ENCODE data around the gene ESRRA. TPM values are rescaled to one million over a fixed set of nuclear protein-coding genes. Genes with fewer than 3 reads are reported as not detected.

ESRRA gene
- total and polyA plus RNA-seq, 5 donors = 132 to 199 (median 147) TPM

GRCh38 chr11:64358536-64358906 lies 53.2 kb downstream of the ESRRA start:
- intact Hi-C loops (cut with DNase I) = no loop called here
- peak in 1 of 3 donors; percentile 63 for DNase-seq
- H3K27me3 ChIP-seq (ENCODE audit: control insufficient read depth, insufficient read depth) = no peaks in the 10 kb centered on the region
- 17% methylated on average over 7 of the region's 7 CpGs for WGBS
- peaks cover 10% of the 10 kb centered on the region for H3K4me1 ChIP-seq (ENCODE audit: control insufficient read depth, insufficient read depth, low read length)
- H3K27ac ChIP-seq (ENCODE audit: low read length) = peak overlapping the region; percentile 56
- peak; percentile 1 to 3 for ATAC-seq
- no peaks in the 10 kb centered on the region for H3K9me3 ChIP-seq (ENCODE audit: control insufficient read depth, low read length)
- H3K4me3 ChIP-seq (ENCODE audit: low read length) = peak overlapping the region; percentile 58

GRCh38 chr11:64358907-64359711 lies 53.8 kb downstream of the ESRRA start, which contains the start of gene RPS6KA4:
Gene RPS6KA4, plus strand, starts transcription at chr11:64359162. Its CDS starts 74 bp downstream, at chr11:64359236.
- peak; percentile 68 to 89 (median 87) for DNase-seq
- Histone ChIP-seq H3K9me3 (ENCODE audit: control insufficient read depth, low read length) (no peaks in the 10 kb centered on the region), H3K4me1 (ENCODE audit: control insufficient read depth, insufficient read depth, low read length) (peaks cover 10% of the 10 kb centered on the region), H3K4me3 (ENCODE audit: low read length) (peak within 1 kb of the TSS; percentile 58), H3K27ac (ENCODE audit: low read length) (peak within 1 kb of the TSS; percentile 67), H3K27me3 (ENCODE audit: control insufficient read depth, insufficient read depth) (no peaks in the 10 kb centered on the region)
- intact Hi-C loops (cut with DNase I) = no loop called here
- under 1% methylated on average over 70 of the region's 70 CpGs for WGBS
- ATAC-seq = peak; percentile 83 to 84

DNA sequence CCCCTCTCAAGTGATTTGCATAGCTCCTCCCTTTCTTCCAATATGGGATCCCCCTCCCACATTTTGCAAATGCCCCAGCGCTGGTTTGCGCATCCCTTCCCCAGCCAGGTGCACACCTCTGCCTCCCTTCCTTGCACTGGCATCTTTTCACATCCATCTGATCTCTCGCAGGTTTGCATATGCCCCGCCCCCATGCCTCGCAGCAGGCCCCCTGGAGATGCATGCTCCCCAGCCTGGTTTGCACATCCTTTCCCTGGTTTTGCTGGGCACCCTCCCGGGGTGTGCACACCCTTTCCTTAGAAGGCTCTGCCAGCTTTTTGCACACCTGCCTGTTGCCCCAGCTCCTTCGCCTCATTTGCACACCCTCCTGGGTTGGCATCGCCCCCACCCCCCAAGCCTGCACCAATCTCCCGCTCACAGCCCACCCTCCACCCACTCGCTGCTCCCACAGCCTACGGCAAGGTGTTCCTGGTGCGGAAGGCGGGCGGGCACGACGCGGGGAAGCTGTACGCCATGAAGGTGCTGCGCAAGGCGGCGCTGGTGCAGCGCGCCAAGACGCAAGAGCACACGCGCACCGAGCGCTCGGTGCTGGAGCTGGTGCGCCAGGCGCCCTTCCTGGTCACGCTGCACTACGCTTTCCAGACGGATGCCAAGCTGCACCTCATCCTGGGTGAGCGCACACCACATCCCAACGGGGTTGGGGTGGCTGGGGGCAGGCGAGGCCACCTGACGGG lies 54.6 kb downstream of the ESRRA start:
- 67% methylated on average over 38 of the region's 38 CpGs for WGBS
- Histone ChIP-seq H3K27me3 (ENCODE audit: control insufficient read depth, insufficient read depth) (no peaks in the 10 kb centered on the region), H3K27ac (ENCODE audit: low read length) (no peak overlapping the region), H3K9me3 (ENCODE audit: control insufficient read depth, low read length) (no peaks in the 10 kb centered on the region), H3K4me1 (ENCODE audit: control insufficient read depth, insufficient read depth, low read length) (peaks cover 10% of the 10 kb centered on the region), H3K4me3 (ENCODE audit: low read length) (peak overlapping the region; percentile 58)
- ATAC-seq (no peak), DNase-seq (peak in 2 of 3 donors; percentile 66 to 70)
- intact Hi-C loops (cut with DNase I) = no loop called here

DNA sequence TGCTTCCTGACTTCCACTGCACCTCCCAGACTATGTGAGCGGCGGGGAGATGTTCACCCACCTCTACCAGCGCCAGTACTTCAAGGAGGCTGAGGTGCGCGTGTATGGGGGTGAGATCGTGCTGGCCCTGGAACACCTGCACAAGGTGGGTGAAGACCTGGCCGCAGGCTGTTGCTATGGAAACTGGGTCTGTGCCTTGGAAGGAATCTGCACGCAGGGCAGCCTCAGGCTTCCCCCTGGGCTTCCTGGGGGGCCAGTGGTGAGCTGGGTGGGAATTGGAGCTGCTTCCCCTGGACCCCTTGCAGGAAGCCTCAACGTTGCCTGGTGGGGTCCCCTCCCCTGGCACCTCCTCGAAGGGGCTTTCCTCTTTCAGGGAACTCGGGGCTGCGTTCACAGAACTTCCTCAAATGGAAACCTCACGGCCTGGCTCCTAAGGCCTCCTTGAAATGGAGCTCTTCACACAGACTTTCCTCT lies 55.2 kb downstream of the ESRRA start:
- 72% methylated on average over 13 of the region's 13 CpGs for WGBS
- Histone ChIP-seq H3K9me3 (ENCODE audit: control insufficient read depth, low read length) (no peaks in the 10 kb centered on the region), H3K4me3 (ENCODE audit: low read length) (no peak overlapping the region), H3K4me1 (ENCODE audit: control insufficient read depth, insufficient read depth, low read length) (peaks cover 7% of the 10 kb centered on the region), H3K27me3 (ENCODE audit: control insufficient read depth, insufficient read depth) (no peaks in the 10 kb centered on the region), H3K27ac (ENCODE audit: low read length) (no peak overlapping the region)
- ATAC-seq (no peak), DNase-seq (peak in 2 of 3 donors; percentile 44 to 51)
- intact Hi-C loops (cut with DNase I) = no loop called here

DNA sequence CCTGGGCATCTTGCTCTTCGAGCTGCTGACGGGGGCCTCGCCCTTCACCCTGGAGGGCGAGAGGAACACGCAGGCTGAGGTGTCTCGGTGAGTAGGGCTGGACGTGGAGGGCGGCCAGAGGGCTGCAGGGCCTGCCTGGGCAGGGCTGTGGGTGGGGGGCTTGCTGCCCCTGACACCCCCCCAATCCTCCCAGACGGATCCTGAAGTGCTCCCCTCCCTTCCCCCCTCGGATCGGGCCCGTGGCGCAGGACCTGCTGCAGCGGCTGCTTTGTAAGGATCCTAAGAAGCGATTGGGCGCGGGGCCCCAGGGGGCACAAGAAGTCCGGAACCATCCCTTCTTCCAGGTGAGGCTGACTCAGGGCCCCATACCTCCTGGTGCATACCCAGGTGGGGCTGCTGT lies 56.3 kb downstream of the ESRRA start:
- intact Hi-C loops (cut with DNase I) = no loop called here
- peaks cover 7% of the 10 kb centered on the region for H3K4me1 ChIP-seq (ENCODE audit: control insufficient read depth, insufficient read depth, low read length)
- H3K27me3 ChIP-seq (ENCODE audit: control insufficient read depth, insufficient read depth) = no peaks in the 10 kb centered on the region
- WGBS = 92% methylated on average over 18 of the region's 18 CpGs
- DNase-seq = peak in 2 of 3 donors; percentile 45 to 53
- no peak for ATAC-seq
- H3K27ac ChIP-seq (ENCODE audit: low read length) = no peak overlapping the region
- H3K9me3 ChIP-seq (ENCODE audit: control insufficient read depth, low read length) = no peaks in the 10 kb centered on the region
- H3K4me3 ChIP-seq (ENCODE audit: low read length) = no peak overlapping the region

DNA sequence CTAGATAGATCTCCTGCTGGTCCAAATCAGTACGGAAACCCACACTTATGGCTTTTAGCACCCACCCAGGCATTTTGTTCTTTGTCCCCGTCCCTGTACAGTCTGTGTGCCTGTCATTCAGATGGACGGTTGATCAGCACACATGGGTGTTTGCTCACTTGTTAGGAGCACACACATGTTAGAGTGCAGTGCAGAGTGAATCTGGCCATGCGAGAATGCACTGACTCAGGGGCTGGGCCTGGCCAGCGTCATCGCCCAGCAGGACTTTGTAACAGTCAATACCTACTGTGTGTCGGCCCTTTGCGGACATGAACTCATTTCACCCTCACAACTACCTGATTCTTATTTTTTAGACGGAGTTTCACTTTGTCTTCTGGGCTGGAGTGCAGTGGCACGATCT lies 57.0 kb downstream of the ESRRA start:
- ATAC-seq = no peak
- 93% methylated on average over 10 of the region's 10 CpGs for WGBS

DNA sequence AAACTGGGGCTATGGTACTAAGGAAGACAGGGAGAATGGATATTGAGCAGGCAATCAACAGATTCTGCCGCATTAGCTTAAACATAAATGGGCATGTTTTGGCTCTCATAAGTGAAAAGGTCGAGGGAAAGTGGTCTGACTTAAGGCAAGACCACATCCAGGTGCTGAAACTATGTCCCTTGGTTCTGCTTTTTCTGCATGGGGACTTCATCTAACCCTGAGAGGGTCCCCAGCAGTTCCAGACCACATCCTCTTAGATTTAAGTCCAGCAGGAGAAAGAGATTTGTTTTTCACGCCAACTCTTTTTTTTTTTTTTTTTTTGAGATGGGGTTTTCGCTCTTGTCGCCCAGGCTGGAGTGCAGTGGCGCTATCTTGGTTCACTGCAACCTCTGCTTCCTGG lies 59.1 kb downstream of the ESRRA start:
- 97% methylated on average over 6 of the region's 6 CpGs for WGBS
- H3K4me3 ChIP-seq (ENCODE audit: low read length) = no peak overlapping the region
- no peaks in the 10 kb centered on the region for H3K4me1 ChIP-seq (ENCODE audit: control insufficient read depth, insufficient read depth, low read length)
- no peaks in the 10 kb centered on the region for H3K27me3 ChIP-seq (ENCODE audit: control insufficient read depth, insufficient read depth)
- no peak for ATAC-seq
- DNase-seq = no peak
- intact Hi-C loops (cut with DNase I) = no loop called here
- no peak overlapping the region for H3K27ac ChIP-seq (ENCODE audit: low read length)
- H3K9me3 ChIP-seq (ENCODE audit: control insufficient read depth, low read length) = no peaks in the 10 kb centered on the region

More for the DNA sequence above, 57.0 kb downstream of the ESRRA start:
- intact Hi-C loops (cut with DNase I) = no loop called here
- no peak overlapping the region for H3K4me3 ChIP-seq (ENCODE audit: low read length)
- H3K9me3 ChIP-seq (ENCODE audit: control insufficient read depth, low read length) = no peaks in the 10 kb centered on the region
- H3K27ac ChIP-seq (ENCODE audit: low read length) = no peak overlapping the region
- H3K27me3 ChIP-seq (ENCODE audit: control insufficient read depth, insufficient read depth) = no peaks in the 10 kb centered on the region
- no peak for DNase-seq
- H3K4me1 ChIP-seq (ENCODE audit: control insufficient read depth, insufficient read depth, low read length) = peaks cover 7% of the 10 kb centered on the region

- intact Hi-C loops (cut with DNase I) = no loop called here
Observed at GRCh38 chr11:64364911-64365310, 59.6 kb downstream of the ESRRA start.

More at GRCh38 chr11:64364911-64365310, 59.6 kb downstream of the ESRRA start:
- ATAC-seq = no peak
- Histone ChIP-seq H3K27me3 (ENCODE audit: control insufficient read depth, insufficient read depth) (no peaks in the 10 kb centered on the region), H3K4me3 (ENCODE audit: low read length) (no peak overlapping the region), H3K27ac (ENCODE audit: low read length) (no peak overlapping the region), H3K4me1 (ENCODE audit: control insufficient read depth, insufficient read depth, low read length) (no peaks in the 10 kb centered on the region), H3K9me3 (ENCODE audit: control insufficient read depth, low read length) (no peaks in the 10 kb centered on the region)
- DNase-seq = peak in 1 of 3 donors; percentile 21
- 84% methylated on average over 4 of the region's 4 CpGs for WGBS

Small RNA genes lying within 50 kb of the gene (microRNA-seq; reads per million reads assigned to microRNA genes)
- gene MIR7155 = 0.42 to 1.6 reads per million in 2 donors

Other genes starting within 250 kb of the ESRRA start
- gene MACROD1, start 139.4 kb upstream of the ESRRA start, total RNA-seq = 10 to 100 TPM; 40.4 to 62.2 (median 52.6) TPM
- gene MACROD1, start 139.4 kb upstream of the ESRRA start, polyA plus RNA-seq = 63.8 TPM
- gene STIP1, start 119.4 kb upstream of the ESRRA start, total RNA-seq = 100 to 1,000 TPM in 2 of 4 donors, 10 to 100 TPM in 2; 93.0 to 170 (median 122) TPM
- 99.7 TPM for gene STIP1, start 119.4 kb upstream of the ESRRA start, polyA plus RNA-seq
- 10 to 100 TPM in 3 of 4 donors, 1 to 10 TPM in 1; 5.9 to 17.5 (median 12.3) TPM for gene FERMT3, start 98.8 kb upstream of the ESRRA start, total RNA-seq
- 5.2 TPM for gene FERMT3, start 98.8 kb upstream of the ESRRA start, polyA plus RNA-seq
- 10 to 100 TPM; 55.3 to 78.1 (median 67.4) TPM for gene TRPT1, start 79.3 kb upstream of the ESRRA start, total RNA-seq
- gene TRPT1, start 79.3 kb upstream of the ESRRA start, polyA plus RNA-seq = 95.4 TPM
- 10 to 100 TPM; 71.7 to 82.1 (median 78.1) TPM for gene NUDT22, start 79.2 kb upstream of the ESRRA start, total RNA-seq
- gene NUDT22, start 79.2 kb upstream of the ESRRA start, polyA plus RNA-seq = 65.7 TPM
- gene DNAJC4, start 75.0 kb upstream of the ESRRA start, total RNA-seq = 10 to 100 TPM; 46.3 to 61.0 (median 49.5) TPM
- 95.7 TPM for gene DNAJC4, start 75.0 kb upstream of the ESRRA start, polyA plus RNA-seq
- gene VEGFB, start 70.9 kb upstream of the ESRRA start, total RNA-seq = 100 to 1,000 TPM; 290 to 377 (median 344) TPM
- gene VEGFB, start 70.9 kb upstream of the ESRRA start, polyA plus RNA-seq = 340 TPM
- gene FKBP2, start 64.4 kb upstream of the ESRRA start, total RNA-seq = 10 to 100 TPM; 33.5 to 70.3 (median 64.4) TPM
- gene FKBP2, start 64.4 kb upstream of the ESRRA start, polyA plus RNA-seq = 173 TPM
- 100 to 1,000 TPM in 2 of 4 donors, 10 to 100 TPM in 2; 75.3 to 146 (median 105) TPM for gene PPP1R14B, start 58.6 kb upstream of the ESRRA start, total RNA-seq
- 99.9 TPM for gene PPP1R14B, start 58.6 kb upstream of the ESRRA start, polyA plus RNA-seq
- 10 to 100 TPM; 10.9 to 14.2 (median 13.7) TPM for gene PLCB3, start 54.0 kb upstream of the ESRRA start, total RNA-seq
- 7.9 TPM for gene PLCB3, start 54.0 kb upstream of the ESRRA start, polyA plus RNA-seq
- 100 to 1,000 TPM in 3 of 4 donors, 10 to 100 TPM in 1; 87.5 to 135 (median 111) TPM for gene BAD, start 20.9 kb upstream of the ESRRA start, total RNA-seq
- gene BAD, start 20.9 kb upstream of the ESRRA start, polyA plus RNA-seq = 164 TPM
- gene GPR137, start 19.7 kb upstream of the ESRRA start, total RNA-seq = 10 to 100 TPM; 31.3 to 41.7 (median 38.5) TPM
- gene GPR137, start 19.7 kb upstream of the ESRRA start, polyA plus RNA-seq = 35.2 TPM
- not detected for gene KCNK4, start 14.2 kb upstream of the ESRRA start, total RNA-seq
- gene KCNK4, start 14.2 kb upstream of the ESRRA start, polyA plus RNA-seq = 0.05 TPM
- not detected for gene CATSPERZ, start 5.2 kb upstream of the ESRRA start, total RNA-seq
- 0.14 TPM for gene CATSPERZ, start 5.2 kb upstream of the ESRRA start, polyA plus RNA-seq
- 100 to 1,000 TPM in 3 of 4 donors, 10 to 100 TPM in 1; 91.7 to 103 (median 102) TPM for gene TRMT112, start 12.0 kb downstream of the ESRRA start, total RNA-seq
- gene TRMT112, start 12.0 kb downstream of the ESRRA start, polyA plus RNA-seq = 144 TPM
- 100 to 1,000 TPM; 258 to 356 (median 315) TPM for gene PRDX5, start 12.6 kb downstream of the ESRRA start, total RNA-seq
- 683 TPM for gene PRDX5, start 12.6 kb downstream of the ESRRA start, polyA plus RNA-seq
- 10 to 100 TPM in 3 of 4 donors, 1 to 10 TPM in 1; 5.9 to 14.4 (median 11.6) TPM for gene CCDC88B, start 34.7 kb downstream of the ESRRA start, total RNA-seq
- 25.1 TPM for gene CCDC88B, start 34.7 kb downstream of the ESRRA start, polyA plus RNA-seq
- 10 to 100 TPM; 17.0 to 17.6 (median 17.1) TPM for gene RPS6KA4, start 53.6 kb downstream of the ESRRA start, total RNA-seq
- gene RPS6KA4, start 53.6 kb downstream of the ESRRA start, polyA plus RNA-seq = 12.8 TPM

Data from right cardiac atrium (tissue), 5 donors.